HG02763 (cell line): ENCODE results near the gene CCDC88A.
"Not testable (repeated sequence)": the region's sequence is repeated elsewhere in the genome, so short reads cannot be mapped to it uniquely, and the experiment has no call there.

Experiments used
- ATAC-seq: cut with Tn5 transposase; IDR thresholded peaks from one replicate; pipeline ENCODE4 v1.9.1; 2021; ENCODE audit warnings: mild to moderate bottlenecking, moderate library complexity; ENCODE audit not compliant: unreplicated experiment

Gene CCDC88A

GRCh38 chr2:55419679-55420438 lies at the start of gene CCDC88A:
Gene CCDC88A (minus strand): TSS chr2:55419856. CDS start chr2:55419079, 777 bp downstream.
- ATAC-seq, result peak; percentile 80

- ATAC-seq, result no peak
These were observed 42.0 kb upstream of the CCDC88A start for GRCh38 chr2:55461679-55462078.

- ATAC-seq, result no peak
These were observed 40.9 kb upstream of the CCDC88A start for GRCh38 chr2:55460562-55460961.

GRCh38 chr2:55459714-55460274 lies 40.1 kb upstream of the CCDC88A start:
- ATAC-seq, result no peak

GRCh38 chr2:55459279-55459678 lies 39.6 kb upstream of the CCDC88A start:
- no peak for ATAC-seq

GRCh38 chr2:55454121-55454520 lies 34.5 kb upstream of the CCDC88A start:
- no peak for ATAC-seq

- no peak for ATAC-seq
These were observed 33.2 kb upstream of the CCDC88A start for GRCh38 chr2:55452879-55453278.

- ATAC-seq, result no peak
These were observed 32.0 kb upstream of the CCDC88A start for GRCh38 chr2:55451699-55452098.

- not testable (repeated sequence) for ATAC-seq
These were observed 30.4 kb upstream of the CCDC88A start for GRCh38 chr2:55450014-55450413.

- not testable (repeated sequence) for ATAC-seq
These were observed 22.5 kb upstream of the CCDC88A start for GRCh38 chr2:55442045-55442760.

- no peak for ATAC-seq
These were observed 21.7 kb upstream of the CCDC88A start for GRCh38 chr2:55441280-55441892.

GRCh38 chr2:55439101-55439397 lies 19.4 kb upstream of the CCDC88A start:
- no peak for ATAC-seq

GRCh38 chr2:55438391-55439100 lies 18.9 kb upstream of the CCDC88A start:
- no peak for ATAC-seq

- no peak for ATAC-seq
These were observed 18.1 kb upstream of the CCDC88A start for GRCh38 chr2:55437515-55438390.

GRCh38 chr2:55431982-55432627 lies 12.4 kb upstream of the CCDC88A start:
- ATAC-seq, result no peak

GRCh38 chr2:55430211-55430975 lies 10.7 kb upstream of the CCDC88A start:
- ATAC-seq, result no peak

GRCh38 chr2:55428258-55428657 lies 8.6 kb upstream of the CCDC88A start:
- no peak for ATAC-seq

GRCh38 chr2:55425431-55425831 lies 5.8 kb upstream of the CCDC88A start:
- no peak for ATAC-seq
